Umbilical cord (tissue), 2 donors: ENCODE measurements around the gene TRH. TPM values are rescaled to one million over a fixed set of nuclear protein-coding genes. Genes with fewer than 3 reads are reported as not detected.
A peak's percentile ranks its signal among the peaks of the same experiment; 100 is the strongest.

ENCODE experiments used
- DNase-seq: peaks from one replicate; pipeline ENCODE4 v3.0.0-alpha.2; 2015; ENCODE audit warnings: low spot score
- total RNA-seq: library from RNA; depleted of rRNA; stranded (reverse); fragments of >200 nt; gene quantifications from one replicate; pipeline ENCODE4 v1.2.3, GENCODE V29; 2014; ENCODE audit warnings: low replicate concordance; ENCODE audit not compliant: insufficient read depth

Gene TRH
- not detected for total RNA-seq

- no peak for DNase-seq
Observed at GRCh38 chr3:129974564-129974832, at the start of gene TRH. Gene TRH (plus strand): TSS chr3:129974720. CDS start chr3:129975817, 1,097 bp downstream.

GRCh38 chr3:129927072-129927471 is 47.4 kb upstream of the TRH start:
- no peak for DNase-seq

- DNase-seq: no peak
Observed at GRCh38 chr3:129929383-129929782, 45.1 kb upstream of the TRH start.

- DNase-seq: no peak
Observed at GRCh38 chr3:129933471-129933870, 41.0 kb upstream of the TRH start.

- DNase-seq: peak; percentile 38
Observed at GRCh38 chr3:129934234-129935123, 40.0 kb upstream of the TRH start.

- peak; percentile 8 for DNase-seq
Observed at GRCh38 chr3:129936757-129937156, 37.8 kb upstream of the TRH start.

- no peak for DNase-seq
Observed at GRCh38 chr3:129937717-129938116, 36.8 kb upstream of the TRH start.

- DNase-seq: peak; percentile 48
Observed at GRCh38 chr3:129938140-129938930, 36.2 kb upstream of the TRH start.

GRCh38 chr3:129940086-129940485 is 34.4 kb upstream of the TRH start:
- DNase-seq: no peak

GRCh38 chr3:129942296-129942695 is 32.2 kb upstream of the TRH start:
- DNase-seq: peak; percentile 75

GRCh38 chr3:129943020-129943419 is 31.5 kb upstream of the TRH start:
- no peak for DNase-seq

- DNase-seq: no peak
Observed at GRCh38 chr3:129944709-129945108, 29.8 kb upstream of the TRH start.

GRCh38 chr3:129947538-129948240 is 26.8 kb upstream of the TRH start:
- DNase-seq: no peak

GRCh38 chr3:129950318-129951046 is 24.0 kb upstream of the TRH start:
- DNase-seq: no peak

- DNase-seq: no peak
Observed at GRCh38 chr3:129952556-129953355, 21.8 kb upstream of the TRH start.

- DNase-seq: no peak
Observed at GRCh38 chr3:129953621-129954020, 20.9 kb upstream of the TRH start.

- no peak for DNase-seq
Observed at GRCh38 chr3:129954514-129954913, 20.0 kb upstream of the TRH start.

GRCh38 chr3:129956936-129957335 is 17.6 kb upstream of the TRH start:
- DNase-seq: no peak

GRCh38 chr3:129958755-129959154 is 15.8 kb upstream of the TRH start:
- DNase-seq: no peak

GRCh38 chr3:129961141-129961541 is 13.4 kb upstream of the TRH start:
- DNase-seq: no peak

- DNase-seq: no peak
Observed at GRCh38 chr3:129962600-129962999, 11.9 kb upstream of the TRH start.
